HL-60 (cell line): ENCODE results near the gene GPR137.

Experiments used
- CTCF ChIP-seq: IDR thresholded peaks from one replicate; pipeline ENCODE4 v1.5.1; 2011; ENCODE audit warnings: low read length, control low read depth, inconsistent platforms; ENCODE audit not compliant: insufficient read depth
- REST ChIP-seq: IDR thresholded peaks from 2 replicates; pipeline ENCODE4 v1.6.1; 2012; ENCODE audit warnings: low read depth; ENCODE audit not compliant: insufficient replicate concordance

- TF ChIP-seq CTCF (no peak), REST (no peak)
These were observed 35.9 kb upstream of the GPR137 start for GRCh38 chr11:64249563-64250414.
